HepG2 (cell line): ENCODE data around the gene OR52N2. TPM values are rescaled to one million over a fixed set of nuclear protein-coding genes. Genes with fewer than 3 reads are reported as not detected.

Source experiments
- ATAC-seq: fragments of 200-7000 bp; cut with Tn5 transposase; 3 replicates; pipeline ENCODE4 v1.9.1; 2020; ENCODE audit warnings: mild to moderate bottlenecking, moderate library complexity
- BruUV-seq: library from RNA; stranded (reverse); fragments of 400-500 nt; replicated peaks from 2 replicates; lab custom pipeline; 2021; lab: Mats Ljungman, UMichigan
- CTCF ChIA-PET: fragments of 300-600 bp; formaldehyde crosslinking; extraction: SDS; loops from one replicate; lab custom pipeline; 2021; ENCODE audit warnings: low total read pairs, inconsistent platforms, low intra/inter-chr PET ratio; lab: Yijun Ruan, JAX
- POLR2A ChIA-PET: fragments of 350-600 bp; sonication (Branson Sonifier 250); formaldehyde crosslinking; loops from one replicate; lab custom pipeline; 2020; ENCODE audit warnings: antibody characterized with exemption, inconsistent platforms; lab: Yijun Ruan, JAX
- DNase-seq: peaks from one replicate; pipeline ENCODE4 v3.0.0-alpha.2; 2015; ENCODE audit warnings: low spot score
- FAIRE-seq: peaks from 3 replicates; lab custom pipeline; 2011; peaks lifted over from hg19 to GRCh38; lab: Jason Lieb, UNC
- H2AFZ ChIP-seq: one replicate; pipeline ENCODE4 v1.6.1; 2011; ENCODE audit warnings: low read length, inconsistent platforms
- H3K27ac ChIP-seq: fragments of 300-600 bp; 3 replicates; pipeline ENCODE4 v1.8.0; 2011; ENCODE audit warnings: mixed run types, mild to moderate bottlenecking, mixed read lengths, low read length, inconsistent platforms; ENCODE audit not compliant: insufficient read depth; ENCODE audit errors: extremely low read length
- H3K27me3 ChIP-seq, 2 experiments: fragments of 200-600 bp in 1 of 2; 2 replicates in 1 of 2; 3 replicates in 1 of 2; pipeline versions ENCODE4 v1.6.0 to v1.8.0; 2011; ENCODE audit warnings: low read length in 2 of 2, mild to moderate bottlenecking in 2 of 2, moderate library complexity in 2 of 2, inconsistent platforms in 1 of 2; ENCODE audit not compliant: insufficient read depth in 2 of 2, control insufficient read depth in 1 of 2
- H3K36me3 ChIP-seq, 2 experiments: fragments of 200-600 bp in 1 of 2; replicated peaks in 1 of 2; 2 replicates in 1 of 2; 3 replicates in 1 of 2; pipeline versions ENCODE4 v1.5.1 to v1.8.0; 2011; ENCODE audit warnings: low read length in 2 of 2, inconsistent platforms in 1 of 2; ENCODE audit not compliant: insufficient read depth in 2 of 2, control insufficient read depth in 1 of 2
- H3K4me1 ChIP-seq: 2 replicates; pipeline ENCODE4 v1.5.1; 2012; ENCODE audit warnings: low read length, inconsistent platforms; ENCODE audit not compliant: insufficient read depth
- H3K4me2 ChIP-seq: 2 replicates; pipeline ENCODE4 v1.6.0; 2011; ENCODE audit warnings: low read depth, low read length, inconsistent platforms
- H3K4me3 ChIP-seq, 3 experiments: fragments of 200-600 bp in 1 of 3; sonication (generic), shearing (Covaris generic) in 1 of 3; replicated peaks in 1 of 3; 2 replicates each; pipeline ENCODE4 v1.5.1; 2011 to 2016; ENCODE audit warnings: low read length in 3 of 3, inconsistent platforms in 2 of 3, low read depth in 2 of 3, mild to moderate bottlenecking in 2 of 3, control low read depth in 1 of 3, mixed read lengths in 1 of 3; ENCODE audit not compliant: insufficient read depth in 1 of 3
- H3K79me2 ChIP-seq: one replicate; pipeline ENCODE4 v1.6.1; 2011; ENCODE audit warnings: low read length, inconsistent platforms; ENCODE audit not compliant: insufficient read depth
- H3K9ac ChIP-seq: 2 replicates; pipeline ENCODE4 v1.6.0; 2011; ENCODE audit warnings: mild to moderate bottlenecking, low read depth, low read length, inconsistent platforms; ENCODE audit not compliant: insufficient read depth
- H3K9me3 ChIP-seq: 2 replicates; pipeline ENCODE4 v1.5.1; 2012; ENCODE audit warnings: mild to moderate bottlenecking, low read length
- H4K20me1 ChIP-seq: 2 replicates; pipeline ENCODE4 v1.6.0; 2011; ENCODE audit warnings: inconsistent platforms, mild to moderate bottlenecking, low read length, moderate library complexity; ENCODE audit not compliant: insufficient read depth
- CBX5 ChIP-seq: sonication (generic); formaldehyde crosslinking; IDR thresholded peaks from 2 replicates; pipeline ENCODE4 v1.4.0; 2020; ENCODE audit warnings: missing genetic modification reagents, borderline replicate concordance
- CC2D1A ChIP-seq: sonication (generic); formaldehyde crosslinking; IDR thresholded peaks from 2 replicates; pipeline ENCODE4 v1.8.1; 2023; ENCODE audit warnings: mild to moderate bottlenecking, missing genetic modification reagents
- E2F1 ChIP-seq: sonication (generic); formaldehyde crosslinking; IDR thresholded peaks from 2 replicates; pipeline ENCODE4 v1.5.0; 2020; ENCODE audit warnings: missing genetic modification reagents
- GATA4 ChIP-seq: sonication (generic); IDR thresholded peaks from 2 replicates; pipeline ENCODE4 v1.6.1; 2016; ENCODE audit warnings: antibody characterized with exemption, low read depth, borderline replicate concordance
- HNRNPLL ChIP-seq: fragments of 200-400 bp; formaldehyde crosslinking; IDR thresholded peaks from 2 replicates; pipeline ENCODE4 v1.6.1; 2017; ENCODE audit warnings: mild to moderate bottlenecking, low read depth, low read length; ENCODE audit not compliant: poor library complexity, severe bottlenecking
- MAFF ChIP-seq: IDR thresholded peaks from 2 replicates; pipeline ENCODE4 v1.6.1; 2011; ENCODE audit warnings: low read depth, low read length, improper control_type of control experiment
- MLLT10 ChIP-seq: sonication (generic); formaldehyde crosslinking; IDR thresholded peaks from 2 replicates; pipeline ENCODE4 v1.4.0; 2020; ENCODE audit warnings: missing genetic modification reagents
- PREB ChIP-seq: sonication (generic); formaldehyde crosslinking; IDR thresholded peaks from 2 replicates; pipeline ENCODE4 v1.4.0; 2020; ENCODE audit warnings: missing genetic modification reagents
- RERE ChIP-seq: IDR thresholded peaks from 2 replicates; pipeline ENCODE4 v1.6.1; 2016; ENCODE audit warnings: low read depth, missing genetic modification reagents, missing compliant biosample characterization
- RNF219 ChIP-seq: sonication (generic); formaldehyde crosslinking; IDR thresholded peaks from 2 replicates; pipeline ENCODE4 v1.5.0; 2020; ENCODE audit warnings: mild to moderate bottlenecking, missing genetic modification reagents
- SP2 ChIP-seq: sonication (generic); formaldehyde crosslinking; IDR thresholded peaks from 2 replicates; pipeline ENCODE4 v1.5.1; 2020; ENCODE audit warnings: mild to moderate bottlenecking, missing genetic modification reagents
- TAF15 ChIP-seq: fragments of 200-400 bp; formaldehyde crosslinking; IDR thresholded peaks from one replicate; pipeline ENCODE4 v1.6.1; 2018; ENCODE audit warnings: mild to moderate bottlenecking, low read depth, low read length; ENCODE audit not compliant: poor library complexity, severe bottlenecking
- ZNF546 ChIP-seq: sonication (generic); formaldehyde crosslinking; conservative IDR thresholded peaks from 2 replicates; pipeline ENCODE4 v1.8.1; 2023; ENCODE audit warnings: mild to moderate bottlenecking, missing genetic modification reagents
- ZNF737 ChIP-seq: sonication (generic); formaldehyde crosslinking; IDR thresholded peaks from 2 replicates; pipeline ENCODE4 v1.5.0; 2020; ENCODE audit warnings: missing genetic modification reagents, mild to moderate bottlenecking, borderline replicate concordance
- ZSCAN30 ChIP-seq: sonication (generic); formaldehyde crosslinking; IDR thresholded peaks from 2 replicates; pipeline ENCODE4 v1.5.0; 2020; ENCODE audit warnings: mild to moderate bottlenecking, missing genetic modification reagents
- WGBS: methylation state at CpG from one replicate; pipeline ENCODE4 v1.1.6; 2017; ENCODE audit warnings: low lambda C conversion rate; 5-methylcytosine and 5-hydroxymethylcytosine counted together
- in situ Hi-C: cut with HindIII; loops from 2 replicates; pipeline ENCODE4 v1.10.0; 2017; ENCODE audit warnings: low pct_unique_long_range_greater_than_20kb; ENCODE audit not compliant: extremely low pct_ligation_motif_present
- intact Hi-C: fragments of 100-400 bp; cut with micrococcal nuclease; formaldehyde crosslinking; loops from one replicate; pipeline ENCODE4 v1.10.0; 2022; ENCODE audit not compliant: unreplicated experiment
- polyA plus RNA-seq, 8 experiments: library from polyadenylated mRNA; depleted of rRNA in 3 of 8; stranded (reverse) in 7 of 8; unstranded in 1 of 8; fragments of >200 nt; fragmentation: Illumina TruSeq in 4 of 8; extraction: Trizol in 4 of 8; gene quantifications; 2 replicates each; pipeline versions ENCODE4 v1.2.1 to v1.2.3, GENCODE V29; 2011 to 2016; ENCODE audit warnings: low read depth in 4 of 8, missing spikeins in 1 of 8, mixed read lengths in 1 of 8; ENCODE audit not compliant: insufficient read depth in 1 of 8
- total RNA-seq, 5 experiments: library from RNA; depleted of rRNA; stranded (reverse); fragments of >200 nt; fragmentation: Illumina TruSeq; extraction: Trizol; gene quantifications; 2 replicates each; pipeline ENCODE4 v1.2.3, GENCODE V29; 2016; ENCODE audit warnings: low read depth in 1 of 5

OR52N2 gene
- total and polyA plus RNA-seq, 2 of the 13 experiments (the other 11 are each of a cell fraction or from before 2014, with no cell fraction given): not detected

- no peak for TF ChIP-seq CBX5
- no peak for TF ChIP-seq ZNF546
- no peak for TF ChIP-seq TAF15
- TF ChIP-seq RERE (CRISPR knock-in tag): no peak
- no peak for TF ChIP-seq E2F1 (CRISPR knock-in tag)
Observed at GRCh38 chr11:5857590-5857989, 48.9 kb downstream of the OR52N2 start, which contains the start of gene OR52E8 (continued).

GRCh38 chr11:5865826-5866225 lies 57.1 kb downstream of the OR52N2 start:
- FAIRE-seq: no peak
- H3K27ac ChIP-seq: no peak overlapping the region
- no peak overlapping the region for H3K9ac ChIP-seq
- DNase-seq: no peak
- WGBS: 7% methylated on average over 2 of the region's 2 CpGs
- no peak for TF ChIP-seq PREB (CRISPR knock-in tag)
- no peak for TF ChIP-seq HNRNPLL
- no peak for TF ChIP-seq ZNF737 (CRISPR knock-in tag)
- no peak for TF ChIP-seq ZSCAN30 (CRISPR knock-in tag)
- no peak for TF ChIP-seq GATA4
- no peak for TF ChIP-seq CC2D1A (CRISPR knock-in tag)
- TF ChIP-seq MLLT10: no peak
- TF ChIP-seq MAFF: no peak
- TF ChIP-seq RNF219 (CRISPR knock-in tag): no peak
- TF ChIP-seq SP2 (CRISPR knock-in tag): no peak
- TF ChIP-seq, all 625 proteins: peak for 0
- ATAC-seq: no peak
- no peaks in the 10 kb centered on the region for H4K20me1 ChIP-seq
- H3K27me3 ChIP-seq: no peaks in the 10 kb centered on the region
- no peaks in the 10 kb centered on the region for H3K36me3 ChIP-seq
- in situ Hi-C loops: no loop called here
- H3K4me1 ChIP-seq: no peaks in the 10 kb centered on the region
- H3K79me2 ChIP-seq: no peaks in the 10 kb centered on the region
- H3K4me3 ChIP-seq: no peak overlapping the region
- no peaks in the 10 kb centered on the region for H3K9me3 ChIP-seq
- ChIA-PET CTCF (no interaction called here), POLR2A (no interaction called here)
- H2AFZ ChIP-seq: no peak overlapping the region
- BruUV-seq: no TSS peak
- intact Hi-C loops: no loop called here
- no peak overlapping the region for H3K4me2 ChIP-seq
